ENCODE data around the gene PAIP2B. TPM values are rescaled to one million over a fixed set of nuclear protein-coding genes. Genes with fewer than 3 reads are reported as not detected.

The PAIP2B gene
- polyA plus RNA-seq, 1 donor from 2014 or later = 14.4 TPM

DNA sequence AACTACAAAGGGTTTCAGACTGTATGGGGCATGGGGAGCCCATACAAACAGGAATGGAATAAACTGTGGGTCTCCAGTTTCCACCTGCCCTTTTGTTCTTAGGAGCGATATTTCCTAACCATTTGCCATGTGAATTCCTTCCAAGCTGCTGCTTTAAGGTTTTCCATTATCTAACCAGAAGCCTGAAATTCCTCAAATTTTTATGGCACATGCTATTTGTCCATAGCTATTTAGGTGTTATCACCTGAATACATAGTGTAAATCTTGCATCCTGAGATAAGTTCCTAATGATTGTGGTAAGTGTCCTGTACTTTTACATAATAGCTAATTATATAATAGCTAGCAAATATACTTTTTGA, 17.4 kb upstream of the PAIP2B start:
- Histone ChIP-seq H2AFZ (ENCODE audit: low read depth, low read length) (no peak overlapping the region), H3F3A (ENCODE audit: insufficient read depth, low read length, poor library complexity, severe bottlenecking) (no peaks in the 10 kb centered on the region), H3K9ac (ENCODE audit: low read length) (no peak overlapping the region), H3K27me3 (ENCODE audit: insufficient read depth, low read depth, low read length) (no peaks in the 10 kb centered on the region), H3K4me2 (ENCODE audit: low read length) (no peak overlapping the region), H3K27ac (ENCODE audit: low read length) (no peak overlapping the region), H3K4me3 (ENCODE audit: low read length) (no peak overlapping the region), H3K9me3 (ENCODE audit: low read length) (no peaks in the 10 kb centered on the region), H3K79me2 (replicated peaks; ENCODE audit: insufficient read depth, low read length) (no peaks in the 10 kb centered on the region), H3K36me3 (ENCODE audit: insufficient read depth, low read length) (no peaks in the 10 kb centered on the region), H3K9me2 (ENCODE audit: insufficient read depth, low read length) (no peaks in the 10 kb centered on the region), H4K20me1 (ENCODE audit: insufficient read depth) (no peaks in the 10 kb centered on the region)
- TF ChIP-seq, protein P1, sequence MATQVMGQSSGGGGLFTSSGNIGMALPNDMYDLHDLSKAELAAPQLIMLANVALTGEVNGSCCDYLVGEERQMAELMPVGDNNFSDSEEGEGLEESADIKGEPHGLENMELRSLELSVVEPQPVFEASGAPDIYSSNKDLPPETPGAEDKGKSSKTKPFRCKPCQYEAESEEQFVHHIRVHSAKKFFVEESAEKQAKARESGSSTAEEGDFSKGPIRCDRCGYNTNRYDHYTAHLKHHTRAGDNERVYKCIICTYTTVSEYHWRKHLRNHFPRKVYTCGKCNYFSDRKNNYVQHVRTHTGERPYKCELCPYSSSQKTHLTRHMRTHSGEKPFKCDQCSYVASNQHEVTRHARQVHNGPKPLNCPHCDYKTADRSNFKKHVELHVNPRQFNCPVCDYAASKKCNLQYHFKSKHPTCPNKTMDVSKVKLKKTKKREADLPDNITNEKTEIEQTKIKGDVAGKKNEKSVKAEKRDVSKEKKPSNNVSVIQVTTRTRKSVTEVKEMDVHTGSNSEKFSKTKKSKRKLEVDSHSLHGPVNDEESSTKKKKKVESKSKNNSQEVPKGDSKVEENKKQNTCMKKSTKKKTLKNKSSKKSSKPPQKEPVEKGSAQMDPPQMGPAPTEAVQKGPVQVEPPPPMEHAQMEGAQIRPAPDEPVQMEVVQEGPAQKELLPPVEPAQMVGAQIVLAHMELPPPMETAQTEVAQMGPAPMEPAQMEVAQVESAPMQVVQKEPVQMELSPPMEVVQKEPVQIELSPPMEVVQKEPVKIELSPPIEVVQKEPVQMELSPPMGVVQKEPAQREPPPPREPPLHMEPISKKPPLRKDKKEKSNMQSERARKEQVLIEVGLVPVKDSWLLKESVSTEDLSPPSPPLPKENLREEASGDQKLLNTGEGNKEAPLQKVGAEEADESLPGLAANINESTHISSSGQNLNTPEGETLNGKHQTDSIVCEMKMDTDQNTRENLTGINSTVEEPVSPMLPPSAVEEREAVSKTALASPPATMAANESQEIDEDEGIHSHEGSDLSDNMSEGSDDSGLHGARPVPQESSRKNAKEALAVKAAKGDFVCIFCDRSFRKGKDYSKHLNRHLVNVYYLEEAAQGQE (IDR thresholded peaks at IDR 0.05; ENCODE audit: borderline replicate concordance) = no peak
- TF ChIP-seq EZH2 (IDR thresholded peaks at IDR 0.05; ENCODE audit: borderline replicate concordance, insufficient read depth, low read length, poor library complexity, severe bottlenecking) (no peak), RAD21 (conservative IDR thresholded peaks at IDR 0.05) (no peak), TAF1 (IDR thresholded peaks at IDR 0.05; ENCODE audit: low read depth) (no peak), POLR2AphosphoS5 (IDR thresholded peaks at IDR 0.05) (no peak), EP300 (conservative IDR thresholded peaks at IDR 0.05; ENCODE audit: poor library complexity, severe bottlenecking) (no peak), SMC3 (conservative IDR thresholded peaks at IDR 0.05; ENCODE audit: poor library complexity) (no peak), MXI1 (conservative IDR thresholded peaks at IDR 0.05; ENCODE audit: poor library complexity, severe bottlenecking) (no peak)
- TF ChIP-seq, protein P2, sequence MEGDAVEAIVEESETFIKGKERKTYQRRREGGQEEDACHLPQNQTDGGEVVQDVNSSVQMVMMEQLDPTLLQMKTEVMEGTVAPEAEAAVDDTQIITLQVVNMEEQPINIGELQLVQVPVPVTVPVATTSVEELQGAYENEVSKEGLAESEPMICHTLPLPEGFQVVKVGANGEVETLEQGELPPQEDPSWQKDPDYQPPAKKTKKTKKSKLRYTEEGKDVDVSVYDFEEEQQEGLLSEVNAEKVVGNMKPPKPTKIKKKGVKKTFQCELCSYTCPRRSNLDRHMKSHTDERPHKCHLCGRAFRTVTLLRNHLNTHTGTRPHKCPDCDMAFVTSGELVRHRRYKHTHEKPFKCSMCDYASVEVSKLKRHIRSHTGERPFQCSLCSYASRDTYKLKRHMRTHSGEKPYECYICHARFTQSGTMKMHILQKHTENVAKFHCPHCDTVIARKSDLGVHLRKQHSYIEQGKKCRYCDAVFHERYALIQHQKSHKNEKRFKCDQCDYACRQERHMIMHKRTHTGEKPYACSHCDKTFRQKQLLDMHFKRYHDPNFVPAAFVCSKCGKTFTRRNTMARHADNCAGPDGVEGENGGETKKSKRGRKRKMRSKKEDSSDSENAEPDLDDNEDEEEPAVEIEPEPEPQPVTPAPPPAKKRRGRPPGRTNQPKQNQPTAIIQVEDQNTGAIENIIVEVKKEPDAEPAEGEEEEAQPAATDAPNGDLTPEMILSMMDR (IDR thresholded peaks at IDR 0.05; ENCODE audit: poor library complexity, severe bottlenecking) = no peak

DNA sequence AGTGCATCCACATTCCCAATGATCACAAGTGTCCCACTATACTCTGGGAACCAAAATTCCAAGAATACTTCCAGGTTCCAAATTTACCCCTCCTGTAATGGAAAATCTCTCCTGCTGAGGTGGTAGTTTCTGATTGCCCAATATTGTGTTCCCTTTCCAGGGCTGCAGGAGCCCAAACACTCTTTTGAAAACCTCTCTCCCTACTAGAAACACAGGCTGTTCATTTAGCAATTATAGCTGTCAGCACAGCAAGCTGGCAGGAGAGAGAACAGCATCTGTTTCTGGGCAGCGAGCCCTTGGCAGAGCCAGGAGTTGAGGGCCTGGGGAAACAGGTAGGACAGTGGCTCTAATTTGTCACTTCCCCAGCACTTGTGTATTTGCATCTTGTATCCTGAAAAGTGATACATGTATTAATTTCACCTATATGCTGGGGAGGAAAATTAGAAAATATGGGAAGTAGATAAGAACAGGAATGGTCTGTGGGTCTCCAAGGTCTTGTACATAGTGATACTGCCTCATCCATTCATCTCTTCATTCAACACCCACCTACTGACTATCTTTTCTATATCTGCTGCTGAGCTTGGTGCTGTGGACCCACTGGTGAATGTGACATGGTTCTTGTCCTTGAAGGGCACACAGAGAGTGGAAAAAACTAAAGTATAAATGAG, 16.9 kb upstream of the PAIP2B start:
- H3K36me3 ChIP-seq (ENCODE audit: insufficient read depth, low read length) = no peaks in the 10 kb centered on the region
- no peaks in the 10 kb centered on the region for H3K27me3 ChIP-seq (ENCODE audit: insufficient read depth, low read depth, low read length)
- H3K9me2 ChIP-seq (ENCODE audit: insufficient read depth, low read length) = no peaks in the 10 kb centered on the region
- no peak overlapping the region for H3K4me3 ChIP-seq (ENCODE audit: low read length)
- no peaks in the 10 kb centered on the region for H3K9me3 ChIP-seq (ENCODE audit: low read length)
- H3K27ac ChIP-seq (ENCODE audit: low read length) = no peak overlapping the region
- H2AFZ ChIP-seq (ENCODE audit: low read depth, low read length) = no peak overlapping the region
- H3K4me2 ChIP-seq (ENCODE audit: low read length) = no peak overlapping the region
- no peaks in the 10 kb centered on the region for H3F3A ChIP-seq (ENCODE audit: insufficient read depth, low read length, poor library complexity, severe bottlenecking)
- H3K9ac ChIP-seq (ENCODE audit: low read length) = no peak overlapping the region
- H4K20me1 ChIP-seq (ENCODE audit: insufficient read depth) = no peaks in the 10 kb centered on the region
- no peaks in the 10 kb centered on the region for H3K79me2 ChIP-seq (replicated peaks; ENCODE audit: insufficient read depth, low read length)
- TF ChIP-seq EP300 (conservative IDR thresholded peaks at IDR 0.05; ENCODE audit: poor library complexity, severe bottlenecking) = peak; percentile 33
- no peak for TF ChIP-seq TAF1 (IDR thresholded peaks at IDR 0.05; ENCODE audit: low read depth)

Data from neural cell (in vitro differentiated cells).